ENCODE results near the gene LY6G6F.

Gene LY6G6F

DNA sequence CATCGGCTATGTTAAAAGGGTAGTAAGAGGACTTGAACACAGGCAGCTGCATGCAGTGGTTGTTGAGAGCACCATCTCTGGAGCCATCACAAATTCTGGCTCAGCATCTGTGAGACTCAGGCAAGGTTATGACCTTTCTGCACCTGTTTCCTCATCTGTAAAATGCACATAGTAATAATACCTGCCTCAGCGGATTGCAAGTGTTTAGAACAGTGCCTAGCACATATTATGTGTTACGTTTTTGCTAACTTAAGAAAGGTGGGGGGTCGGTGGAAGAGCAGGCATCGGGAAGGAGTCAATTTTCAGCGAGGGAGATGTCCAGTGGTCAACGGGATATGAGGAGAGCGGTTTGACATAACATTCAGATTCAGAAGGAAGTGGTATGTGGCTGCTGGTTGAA is 28.7 kb upstream of the LY6G6F start:
- no peak for DNase-seq

DNA sequence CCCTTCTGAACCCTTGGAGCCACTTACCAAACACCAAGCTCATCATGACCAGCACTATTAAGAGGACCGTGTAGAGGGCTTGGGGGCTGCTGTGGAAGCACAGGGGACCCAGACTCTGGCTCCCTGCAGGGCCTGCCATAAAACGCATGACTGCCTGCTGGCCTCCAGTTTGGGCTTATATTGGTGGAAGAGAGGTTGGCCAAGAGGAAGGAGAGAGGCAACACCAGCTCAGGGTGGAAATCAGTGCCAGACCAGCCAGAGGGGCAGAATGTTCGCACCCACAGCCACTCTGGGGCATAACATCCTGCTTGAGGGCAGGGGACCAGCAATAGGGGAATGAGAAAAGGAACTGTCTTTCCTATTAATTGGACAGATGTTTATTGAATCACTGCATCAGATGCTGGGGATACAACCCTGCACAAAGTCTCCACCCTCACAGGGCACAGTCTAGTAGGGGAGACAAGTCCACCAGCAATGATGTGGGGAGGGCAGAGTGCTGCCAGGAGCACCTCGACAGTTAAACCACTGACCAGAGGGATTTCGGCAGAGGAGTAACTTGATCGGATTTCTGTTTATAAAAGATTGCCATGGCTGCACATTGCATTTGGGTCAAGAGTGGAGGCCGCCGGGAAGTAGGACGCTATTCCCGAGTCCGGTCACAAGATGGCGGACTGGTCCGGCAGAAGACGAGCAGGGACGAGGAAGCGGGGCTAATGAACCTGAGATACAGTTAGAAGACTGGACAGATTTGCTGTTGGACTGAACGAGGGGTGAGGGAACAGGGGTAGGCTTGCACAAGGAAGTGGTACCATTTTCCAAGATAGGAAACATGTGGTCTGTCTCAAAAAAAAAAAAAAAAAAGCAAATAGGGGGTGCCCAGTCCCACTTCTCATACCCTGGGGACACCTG is 26.2 kb upstream of the LY6G6F start, which contains the start of gene LY6G5C:
Gene LY6G5C, minus strand, starts transcription at position 842 of the 909 bp plus-strand sequence. Its CDS starts 694 bp downstream, at position 148.
- peak; percentile 76 to 80 for DNase-seq

DNA sequence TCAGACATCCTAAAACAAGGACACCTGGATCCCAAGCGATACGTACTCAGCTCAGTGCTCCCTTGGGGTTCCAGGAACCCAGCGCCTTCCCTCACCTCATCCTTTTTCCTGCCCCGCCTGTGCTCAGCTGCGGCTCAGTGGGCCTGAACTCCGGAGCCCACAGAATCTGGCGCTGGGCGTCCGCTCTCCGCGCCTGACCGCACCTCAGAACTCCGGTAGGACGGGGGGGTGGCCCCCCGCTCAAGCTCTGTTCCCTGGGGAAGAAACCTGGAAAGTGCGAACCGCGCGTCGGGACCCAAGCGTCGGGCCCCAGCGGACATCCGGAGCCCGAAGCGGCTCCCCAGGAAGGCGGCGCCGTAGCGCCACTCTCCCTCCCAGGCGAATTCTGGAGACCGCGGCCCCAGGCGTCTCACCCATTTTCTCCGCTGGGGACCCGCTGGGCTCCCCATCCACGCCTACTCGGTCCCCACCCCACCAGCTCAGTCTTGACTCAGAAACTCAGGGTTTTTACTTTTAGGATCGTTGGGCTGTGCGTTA is 25.5 kb upstream of the LY6G6F start:
- peak; percentile 60 to 70 for DNase-seq

DNA sequence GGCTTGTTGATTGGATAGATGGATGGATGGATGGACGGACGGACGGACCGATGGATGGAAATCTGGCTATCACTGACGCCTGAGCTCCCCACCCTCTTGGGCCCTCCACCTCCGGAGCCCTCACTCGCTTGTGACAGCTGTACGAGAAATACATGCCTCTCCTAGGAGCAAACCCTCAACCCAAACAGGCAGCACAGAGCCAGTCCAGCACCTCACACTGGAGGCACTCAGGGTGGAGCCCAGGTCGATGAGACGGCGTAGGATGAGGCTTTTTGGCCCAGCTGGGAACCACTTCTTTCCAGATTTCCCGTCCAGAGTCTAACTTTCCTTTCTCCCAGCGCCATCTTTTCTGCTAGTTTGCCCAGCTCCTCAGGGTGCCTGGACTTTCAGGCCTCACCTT is 23.1 kb upstream of the LY6G6F start:
- no peak for DNase-seq

DNA sequence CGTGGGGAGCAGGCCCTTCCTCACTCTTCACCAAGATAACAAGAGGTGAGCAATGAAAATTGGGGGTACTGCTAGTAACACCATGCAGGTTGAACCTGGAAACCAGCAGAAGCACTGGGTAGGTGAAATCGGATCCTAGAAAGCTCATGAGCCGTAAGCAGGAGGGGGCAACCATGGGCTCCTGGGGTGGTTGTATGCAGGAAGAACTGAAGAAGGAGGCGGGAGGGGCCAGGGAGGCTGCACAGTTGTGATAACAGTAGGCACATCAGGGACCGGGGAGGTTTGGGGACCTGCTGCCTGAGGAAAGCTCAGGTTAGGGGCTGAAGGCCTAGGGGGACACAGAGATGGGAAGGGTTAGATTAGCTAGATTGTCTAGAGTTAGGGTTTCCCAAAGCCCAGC is 20.2 kb upstream of the LY6G6F start:
- DNase-seq = no peak

DNA sequence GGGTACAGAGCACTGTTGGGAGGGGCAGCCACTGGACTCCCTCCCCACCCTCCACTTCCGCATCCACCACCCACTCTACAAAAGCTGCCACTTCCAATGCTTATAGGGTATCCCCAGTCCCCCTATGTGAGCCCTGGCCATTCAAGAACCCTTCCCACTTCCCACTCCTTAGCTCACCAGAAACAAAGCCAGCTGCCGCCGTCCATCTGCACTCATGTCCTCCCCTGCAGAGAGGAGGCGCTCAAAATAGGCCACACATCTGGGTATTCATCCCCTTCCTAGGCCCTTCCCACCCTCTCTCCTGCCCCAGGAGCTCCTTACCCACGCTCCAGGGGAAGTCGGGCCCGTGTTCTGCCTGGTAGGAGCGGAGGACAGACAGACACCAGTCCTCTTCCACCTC is 19.3 kb upstream of the LY6G6F start:
- no peak for DNase-seq

DNA sequence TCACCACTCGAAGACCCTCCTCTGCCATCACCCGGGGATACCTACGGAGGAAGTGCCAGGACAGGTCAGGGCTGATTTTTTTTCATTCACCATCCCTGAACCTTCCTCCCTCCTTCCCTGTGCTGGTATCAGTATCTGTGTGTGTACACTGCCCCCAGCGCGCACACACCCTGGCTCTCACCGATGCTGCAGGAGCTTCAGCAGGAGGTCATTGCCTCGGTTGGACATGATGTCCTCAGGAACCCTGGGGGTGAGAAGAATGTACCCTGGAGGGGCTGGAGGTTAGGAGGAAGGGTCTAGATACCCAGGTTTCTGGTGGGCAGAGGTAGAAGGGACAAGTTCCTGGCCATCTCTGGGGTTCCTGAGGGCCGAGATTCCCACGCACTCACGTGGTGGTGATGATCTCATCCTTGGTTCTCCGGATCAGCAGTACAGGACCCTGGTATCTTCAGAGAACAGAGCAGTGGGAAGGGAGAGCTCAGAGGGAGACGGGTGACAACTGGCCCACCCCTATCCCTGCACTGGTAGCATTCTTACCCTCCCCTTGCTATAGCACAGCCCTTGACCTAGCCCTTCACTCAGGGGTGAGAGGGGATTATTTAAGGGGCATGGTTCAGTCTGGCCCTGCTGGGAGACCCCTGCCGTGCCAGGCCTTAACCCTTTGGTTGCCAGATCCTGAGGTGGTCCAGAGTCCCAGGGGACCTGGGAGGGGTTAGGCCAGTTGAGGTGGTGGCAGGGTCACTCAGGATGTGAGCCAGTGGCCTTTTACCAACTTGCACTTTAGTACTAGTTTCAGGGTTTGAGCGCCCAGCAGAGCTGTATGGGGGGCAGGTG is 18.6 kb upstream of the LY6G6F start:
- no peak for DNase-seq

DNA sequence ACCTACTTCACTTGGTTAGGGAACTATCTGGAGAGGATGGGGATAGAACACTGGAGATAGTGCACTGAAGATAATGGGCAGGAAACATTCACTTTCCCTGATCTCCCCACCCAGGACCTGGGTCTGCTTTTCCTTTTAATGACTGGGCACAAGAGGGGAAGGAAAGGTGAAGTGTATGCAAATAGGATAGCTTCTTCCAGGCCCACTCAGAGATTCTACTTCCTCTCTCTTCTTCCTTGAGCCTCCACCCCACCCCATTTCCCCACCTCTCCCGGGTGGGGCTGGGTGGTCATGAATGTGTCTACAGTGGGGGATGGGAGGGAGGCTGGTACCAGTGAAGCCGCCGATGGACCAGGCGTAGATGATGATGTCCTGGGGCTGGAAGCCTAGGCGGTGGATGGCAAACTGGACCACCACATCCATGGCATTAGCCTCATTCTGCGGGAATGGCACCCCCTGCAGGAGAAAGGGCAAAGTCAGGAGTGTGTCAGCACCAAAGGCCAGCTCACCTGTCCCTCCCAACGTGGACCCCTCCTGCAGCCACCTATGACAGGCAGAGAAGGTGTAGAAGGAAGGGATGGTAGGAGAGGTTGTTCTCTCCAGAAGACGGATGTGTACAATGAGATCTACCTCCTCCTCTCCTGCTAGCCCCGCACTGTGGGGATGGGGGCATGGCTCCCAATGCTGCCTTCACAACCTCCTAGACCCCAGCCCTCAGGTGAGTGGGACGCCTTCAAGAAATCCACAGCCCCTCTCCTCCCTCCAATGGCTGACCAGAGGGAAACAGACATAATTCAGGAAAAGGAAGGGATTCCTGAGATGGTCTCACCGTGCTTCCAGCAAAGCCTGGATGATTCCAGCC is 17.2 kb upstream of the LY6G6F start:
- no peak for DNase-seq

DNA sequence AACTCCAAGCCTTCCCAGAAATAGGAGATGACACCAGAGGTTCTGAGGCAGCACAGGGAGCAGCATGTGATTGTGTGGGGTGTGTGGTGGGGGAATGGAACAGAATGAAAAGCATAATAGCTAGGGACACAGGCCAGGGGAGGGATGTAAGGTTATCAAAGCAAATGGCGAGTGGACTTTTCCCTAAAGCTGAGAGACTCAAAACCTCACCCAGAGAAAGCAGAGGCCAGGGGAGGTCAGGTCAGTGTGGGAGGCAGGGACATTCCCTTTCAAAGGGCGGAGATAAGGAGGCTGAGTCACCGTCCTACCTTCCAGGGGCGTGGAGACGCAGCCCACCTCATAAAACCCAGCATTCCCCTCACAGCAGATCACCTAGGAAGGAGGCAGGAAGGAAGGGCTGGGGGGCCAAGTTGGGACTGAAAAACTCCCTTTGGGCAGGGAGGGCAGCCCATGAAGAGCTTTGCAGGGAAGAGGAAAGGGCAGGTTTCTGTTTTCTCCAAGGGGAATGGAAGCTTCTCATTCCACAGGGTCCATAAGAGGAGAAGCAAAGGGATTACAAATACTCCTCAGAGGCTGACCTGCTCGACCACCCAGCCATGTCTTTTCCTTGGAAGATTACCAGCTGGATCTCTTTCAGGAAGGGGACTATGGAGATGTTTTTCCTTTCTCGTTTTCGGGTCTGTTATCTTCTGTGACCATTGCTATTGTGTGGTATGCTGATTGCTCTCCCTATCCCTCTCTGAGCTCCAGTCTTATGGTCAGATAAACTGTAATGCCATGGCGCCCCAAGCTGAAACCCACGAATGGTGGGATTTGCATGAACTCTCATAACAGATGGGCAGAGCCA is 16.2 kb upstream of the LY6G6F start:
- no peak for DNase-seq

DNA sequence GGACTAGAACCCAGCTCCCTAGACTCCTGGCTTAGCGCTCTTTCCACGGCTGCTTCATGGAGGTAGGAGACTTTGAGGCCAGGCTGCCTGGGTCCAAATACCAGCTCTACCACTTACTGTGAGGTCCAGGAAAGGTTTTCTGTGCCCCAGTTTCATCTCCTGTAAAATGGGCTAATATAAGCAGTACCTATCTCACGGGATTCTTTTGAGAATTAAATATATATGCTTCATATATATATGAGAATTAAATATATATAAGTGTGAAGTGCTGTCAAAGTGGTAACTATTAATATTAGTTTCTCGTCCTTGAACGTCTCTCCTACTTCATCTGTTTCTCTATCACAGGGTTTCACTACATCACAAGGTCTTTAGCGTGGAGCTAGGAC is 15.6 kb upstream of the LY6G6F start:
- no peak for DNase-seq

DNA sequence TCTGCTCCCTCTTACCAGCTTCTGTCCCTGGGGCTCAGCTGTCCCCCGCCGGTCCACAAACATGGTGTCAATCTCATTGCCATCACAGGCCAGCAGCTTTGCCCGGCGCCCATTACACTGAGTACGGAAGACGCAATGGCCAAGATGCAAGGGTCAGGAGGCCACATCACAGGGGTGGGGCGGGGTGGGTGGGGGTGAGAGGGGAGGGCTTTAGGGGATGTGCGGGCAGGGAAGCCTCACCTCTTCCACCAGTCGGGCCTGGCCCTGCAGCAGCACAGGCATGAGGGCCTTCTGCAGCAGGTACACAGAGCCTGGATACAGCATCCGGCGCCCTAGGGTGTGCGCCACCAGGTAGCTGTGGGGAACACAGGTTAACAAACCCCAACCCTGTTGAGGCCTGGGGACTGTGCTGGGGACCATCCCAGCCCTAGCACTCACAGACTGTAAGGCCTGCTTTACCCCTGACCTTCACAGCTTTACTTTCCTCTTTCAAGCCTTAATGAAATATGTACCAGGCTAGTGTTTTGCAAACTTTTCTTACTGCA is 15.0 kb upstream of the LY6G6F start:
- DNase-seq = no peak

DNA sequence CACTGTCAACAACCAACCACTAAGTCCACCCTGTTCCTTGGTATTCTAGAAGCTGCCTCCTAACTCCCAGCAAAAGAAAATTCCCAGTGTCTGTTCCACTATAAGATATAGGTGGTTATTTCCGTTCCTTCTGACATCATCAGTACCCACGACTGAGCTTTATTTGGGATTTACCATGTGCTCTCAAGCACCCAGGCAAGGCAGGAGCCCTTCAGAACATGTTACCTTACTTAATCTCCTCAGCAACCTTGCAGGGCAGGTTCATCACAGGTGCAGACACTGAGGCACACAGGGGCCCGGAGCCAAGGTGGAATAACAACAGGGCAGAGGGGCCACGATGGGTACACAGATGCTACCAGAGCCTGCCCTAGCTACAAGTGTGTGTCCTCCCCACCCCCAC is 14.3 kb upstream of the LY6G6F start:
- no peak for DNase-seq

DNA sequence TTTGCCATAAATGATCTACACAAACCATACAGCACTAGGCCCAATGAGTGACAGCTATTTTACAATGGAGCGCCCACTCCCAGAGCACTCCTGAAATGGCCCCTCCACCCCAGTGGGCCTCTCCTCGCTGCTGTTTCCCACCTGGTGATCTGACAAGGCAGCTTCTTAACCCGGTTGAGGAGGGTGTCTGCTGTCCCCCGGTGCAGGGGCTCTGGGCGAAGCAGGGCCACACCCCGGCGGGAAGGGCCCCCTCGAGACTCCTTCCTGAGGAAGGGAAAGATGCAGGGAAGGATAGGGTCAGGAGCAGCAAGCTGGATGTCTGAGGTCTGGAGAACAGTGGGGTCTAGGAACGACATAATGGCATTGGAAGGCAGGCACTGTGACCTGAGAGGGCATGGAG is 13.8 kb upstream of the LY6G6F start:
- DNase-seq = no peak

DNA sequence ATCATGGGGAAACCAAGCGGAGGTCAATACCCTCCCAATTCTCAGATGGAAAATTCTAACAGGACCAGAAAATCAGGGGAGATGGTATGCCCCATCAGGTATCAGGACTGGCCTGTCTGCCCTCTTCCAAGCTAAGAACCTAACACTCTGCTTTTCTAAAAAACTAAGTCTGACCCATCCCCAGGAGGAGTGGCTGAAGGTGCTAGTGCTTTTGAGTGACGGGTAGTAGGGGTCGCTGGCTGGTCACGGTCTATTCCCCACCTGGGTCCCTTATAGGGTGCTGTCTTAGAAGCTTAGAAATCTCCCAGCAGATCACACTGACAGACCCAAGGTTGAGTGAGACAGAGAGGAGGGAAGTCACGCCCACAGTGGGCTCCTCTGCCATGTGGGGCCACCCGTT is 13.1 kb upstream of the LY6G6F start:
- no peak for DNase-seq

DNA sequence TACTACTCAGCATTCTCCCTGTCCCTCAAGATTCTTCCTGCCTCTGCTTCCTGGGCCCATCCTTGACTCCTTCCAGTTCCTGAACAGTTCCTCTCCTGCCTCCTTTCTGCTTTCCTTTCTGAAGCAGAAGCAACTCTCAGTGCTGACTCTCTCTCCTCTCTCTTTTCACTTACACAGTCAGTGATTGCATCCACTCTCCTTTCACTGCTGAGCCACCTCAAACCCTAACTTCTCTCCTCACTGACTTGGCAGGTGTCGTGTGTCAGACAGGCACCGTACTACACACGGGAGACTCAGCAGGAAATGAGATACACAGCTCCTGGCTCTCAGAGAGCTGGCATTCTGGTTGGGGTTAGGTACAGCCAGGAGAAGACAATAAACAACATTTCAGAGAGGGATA is 9.1 kb upstream of the LY6G6F start:
- DNase-seq = no peak

DNA sequence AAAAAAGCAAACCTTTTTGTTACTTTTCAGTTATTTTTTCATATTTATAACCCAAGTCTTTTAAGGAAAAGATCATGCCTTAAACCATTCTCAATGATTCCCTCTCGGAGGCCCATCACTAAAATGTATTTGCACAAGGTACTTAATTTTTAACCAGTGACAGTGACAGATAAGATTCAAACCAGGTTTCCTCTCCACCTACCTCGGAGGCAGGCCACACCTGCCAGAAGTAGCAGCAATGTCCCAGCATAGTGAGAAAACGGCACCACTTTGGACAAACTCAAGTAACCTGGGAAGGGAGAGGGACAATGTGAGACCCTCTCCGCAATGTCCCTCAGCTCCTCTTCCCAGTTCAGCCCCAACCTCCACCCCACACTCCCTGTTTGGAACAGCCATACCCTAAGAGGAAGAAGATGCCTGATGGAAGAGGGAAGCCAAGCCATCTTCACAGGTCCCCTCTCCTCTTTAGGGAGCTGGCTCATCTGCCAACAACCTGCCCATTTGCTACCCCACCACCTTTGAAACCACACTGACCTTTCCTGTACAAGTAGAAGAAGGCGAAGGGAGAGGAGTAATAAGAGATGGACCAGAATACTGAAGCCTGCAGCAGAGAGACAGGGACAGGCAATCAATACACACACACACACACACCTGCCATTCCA is 5.8 kb upstream of the LY6G6F start:
- no peak for DNase-seq

DNA sequence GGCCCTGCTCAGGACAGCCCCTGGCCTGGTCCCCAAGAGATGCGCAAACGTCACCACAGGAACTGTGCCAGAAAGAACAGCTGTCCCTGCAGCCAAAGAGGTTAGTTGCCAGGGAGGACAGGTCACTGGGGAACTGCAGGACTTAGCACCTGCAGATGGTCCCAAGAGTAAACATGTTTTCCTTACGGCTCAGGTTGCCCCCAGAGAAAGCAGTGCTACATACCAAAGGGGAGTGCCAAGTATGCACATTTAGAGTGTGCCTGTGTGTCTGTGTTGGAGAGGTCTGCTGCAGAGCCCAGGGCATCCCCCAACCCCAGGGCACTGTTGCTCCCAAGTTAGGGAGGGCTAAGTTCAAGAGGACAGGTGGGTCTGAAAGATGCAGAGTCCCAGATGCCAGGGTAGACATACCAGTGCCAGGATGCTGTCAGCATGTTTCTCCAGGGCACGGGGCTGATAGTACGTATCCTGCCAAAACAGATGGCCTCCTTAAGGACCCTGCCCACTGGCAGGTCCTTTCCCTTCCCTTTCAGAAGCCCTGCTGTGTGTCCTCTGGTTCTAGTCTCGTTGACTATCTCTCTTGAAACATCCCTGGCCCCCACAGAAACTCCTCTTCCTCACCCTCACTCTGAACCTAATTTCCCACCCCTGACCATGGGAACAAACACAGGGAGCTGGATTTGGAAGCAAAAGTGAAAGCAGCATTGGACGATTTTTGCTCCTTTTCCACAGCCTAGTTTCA is 4.8 kb upstream of the LY6G6F start:
- peak in 1 of 2 experiments; percentile 24 for DNase-seq

DNA sequence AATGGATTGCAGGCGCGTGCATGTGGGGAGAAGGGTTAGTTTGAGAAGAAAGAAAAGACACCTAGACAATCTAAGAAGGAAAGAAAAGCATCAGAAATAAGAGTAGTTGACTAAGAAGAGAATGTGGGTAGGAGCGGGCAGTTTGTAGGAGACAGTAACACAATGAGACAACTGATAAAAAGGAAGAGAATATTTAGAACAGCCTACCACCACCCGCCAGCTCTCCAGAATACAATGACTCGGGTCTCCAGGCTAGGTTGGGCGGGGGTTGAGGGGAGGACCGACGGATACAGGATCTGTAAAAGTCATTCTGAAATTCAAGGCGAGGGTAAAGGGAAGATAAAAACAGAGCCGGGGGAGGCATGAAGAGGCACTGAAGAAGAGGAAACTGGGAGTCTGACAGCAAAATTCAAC is 4.3 kb upstream of the LY6G6F start:
- no peak for DNase-seq

DNA sequence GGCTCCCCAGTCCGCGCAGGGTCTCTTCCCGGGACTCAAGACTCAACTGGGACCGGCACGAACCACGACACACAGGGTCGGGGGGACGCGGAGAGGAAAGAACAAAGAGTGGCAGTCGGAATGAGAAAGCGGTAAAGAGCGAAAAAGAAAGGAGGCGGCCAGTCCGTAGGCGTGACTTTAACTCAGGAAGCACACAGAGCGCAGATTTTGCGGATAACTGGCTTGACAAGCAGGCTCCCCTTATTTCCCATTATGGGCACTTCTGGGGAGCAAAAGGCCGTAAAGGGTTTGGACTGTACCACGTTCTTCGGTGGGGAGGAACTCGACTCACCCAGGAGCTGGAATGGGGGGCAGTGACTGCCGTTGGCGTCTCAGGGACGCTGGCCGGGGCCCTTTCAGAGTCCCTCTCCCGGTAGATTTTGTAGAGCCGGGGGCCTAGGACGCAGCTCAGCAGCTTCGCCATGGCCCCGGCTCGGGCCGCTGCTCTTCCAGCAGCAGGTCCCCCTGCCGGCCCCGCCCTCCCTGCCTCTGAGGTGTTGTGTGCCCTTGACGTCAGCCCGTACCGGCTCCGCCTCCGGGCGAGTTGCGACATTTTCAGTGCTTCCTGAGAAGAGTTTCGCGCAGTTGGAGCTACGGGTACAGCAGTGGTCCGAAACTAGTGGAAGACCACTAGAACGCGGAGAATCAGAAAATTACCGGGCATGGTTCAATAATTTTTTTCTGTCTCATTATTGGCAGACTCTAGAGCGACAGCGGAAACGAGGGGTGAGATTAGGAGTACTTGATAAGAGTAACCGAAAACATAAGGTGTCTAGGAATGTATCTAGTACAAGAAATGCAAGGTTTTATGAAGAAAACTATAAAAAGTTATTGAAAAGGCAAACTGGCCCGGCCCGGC is 3.6 kb upstream of the LY6G6F start, which contains the start of gene ABHD16A:
Gene ABHD16A, minus strand, starts transcription at position 506 of the 898 bp plus-strand sequence. Its CDS starts 43 bp downstream, at position 463.
- DNase-seq = peak; percentile 98 to 99
